MM.1S (cell line): ENCODE measurements around the gene CPT1C.

Experiments
- DNase-seq: peaks from one replicate; pipeline ENCODE4 v3.0.0-alpha.2; 2015
- H2AFZ ChIP-seq: fragments of 300-600 bp; sonication (generic); 2 replicates; pipeline ENCODE4 v1.6.0; 2016; ENCODE audit warnings: antibody characterized with exemption, low read length
- H3F3A ChIP-seq: fragments of 300-600 bp; sonication (generic); 2 replicates; pipeline ENCODE4 v1.6.1; 2016; ENCODE audit warnings: mild to moderate bottlenecking, antibody characterized with exemption, low read length, moderate library complexity, mixed read lengths; ENCODE audit not compliant: insufficient read depth
- H3K27ac ChIP-seq: fragments of 300-600 bp; sonication (generic); 2 replicates; pipeline ENCODE4 v1.5.1; 2016; ENCODE audit warnings: mild to moderate bottlenecking, low read length
- H3K27me3 ChIP-seq: fragments of 300-600 bp; sonication (generic); replicated peaks from 2 replicates; pipeline ENCODE4 v1.6.0; 2016; ENCODE audit warnings: low read length; ENCODE audit not compliant: insufficient read depth
- H3K36me3 ChIP-seq: fragments of 300-600 bp; sonication (generic); replicated peaks from 2 replicates; pipeline ENCODE4 v1.6.1; 2016; ENCODE audit warnings: mild to moderate bottlenecking, low read length, mixed read lengths; ENCODE audit not compliant: insufficient read depth
- H3K4me1 ChIP-seq: fragments of 300-600 bp; sonication (generic); 2 replicates; pipeline ENCODE4 v1.6.1; 2016; ENCODE audit warnings: low read length, mixed read lengths
- H3K4me2 ChIP-seq: fragments of 300-600 bp; sonication (generic); 2 replicates; pipeline ENCODE4 v1.6.0; 2016; ENCODE audit warnings: low read depth, low read length
- H3K4me3 ChIP-seq: fragments of 300-600 bp; sonication (generic); 2 replicates; pipeline ENCODE4 v1.5.1; 2016; ENCODE audit warnings: low read length, mixed read lengths
- H3K79me2 ChIP-seq: fragments of 300-600 bp; sonication (generic); 2 replicates; pipeline ENCODE4 v1.6.1; 2016; ENCODE audit warnings: mixed run types, low read length, mixed read lengths
- H3K9ac ChIP-seq: fragments of 300-600 bp; sonication (generic); 2 replicates; pipeline ENCODE4 v1.6.1; 2016; ENCODE audit warnings: low read length, mixed read lengths
- H3K9me2 ChIP-seq: fragments of 300-600 bp; sonication (generic); replicated peaks from 2 replicates; pipeline ENCODE4 v1.6.1; 2016; ENCODE audit warnings: mild to moderate bottlenecking, low read length, mixed read lengths; ENCODE audit not compliant: insufficient read depth
- H3K9me3 ChIP-seq: fragments of 300-600 bp; sonication (generic); replicated peaks from 2 replicates; pipeline ENCODE4 v1.6.1; 2016; ENCODE audit warnings: mild to moderate bottlenecking, low read length, mixed read lengths; ENCODE audit not compliant: insufficient read depth
- H4K20me1 ChIP-seq: fragments of 300-600 bp; sonication (generic); 2 replicates; pipeline ENCODE4 v1.6.1; 2016; ENCODE audit warnings: mild to moderate bottlenecking, low read length, moderate library complexity, mixed read lengths; ENCODE audit not compliant: insufficient read depth
- EZH2 ChIP-seq: fragments of 300-600 bp; sonication (generic); optimal IDR thresholded peaks from 2 replicates; pipeline ENCODE3; 2017; ENCODE audit warnings: low read depth, mild to moderate bottlenecking, antibody characterized with exemption, low read length, mixed read lengths
- EZH2phosphoT487 ChIP-seq: fragments of 300-600 bp; sonication (generic); IDR thresholded peaks from 2 replicates; pipeline ENCODE4 v1.6.1; 2018; ENCODE audit warnings: antibody characterized with exemption, low read length
- TF ChIP-seq, protein P1 (sequence below): fragments of 300-600 bp; sonication (generic); IDR thresholded peaks from 2 replicates; pipeline ENCODE4 v1.5.1; 2016; ENCODE audit warnings: antibody characterized with exemption, low read length, mixed read lengths

CPT1C gene

DNA sequence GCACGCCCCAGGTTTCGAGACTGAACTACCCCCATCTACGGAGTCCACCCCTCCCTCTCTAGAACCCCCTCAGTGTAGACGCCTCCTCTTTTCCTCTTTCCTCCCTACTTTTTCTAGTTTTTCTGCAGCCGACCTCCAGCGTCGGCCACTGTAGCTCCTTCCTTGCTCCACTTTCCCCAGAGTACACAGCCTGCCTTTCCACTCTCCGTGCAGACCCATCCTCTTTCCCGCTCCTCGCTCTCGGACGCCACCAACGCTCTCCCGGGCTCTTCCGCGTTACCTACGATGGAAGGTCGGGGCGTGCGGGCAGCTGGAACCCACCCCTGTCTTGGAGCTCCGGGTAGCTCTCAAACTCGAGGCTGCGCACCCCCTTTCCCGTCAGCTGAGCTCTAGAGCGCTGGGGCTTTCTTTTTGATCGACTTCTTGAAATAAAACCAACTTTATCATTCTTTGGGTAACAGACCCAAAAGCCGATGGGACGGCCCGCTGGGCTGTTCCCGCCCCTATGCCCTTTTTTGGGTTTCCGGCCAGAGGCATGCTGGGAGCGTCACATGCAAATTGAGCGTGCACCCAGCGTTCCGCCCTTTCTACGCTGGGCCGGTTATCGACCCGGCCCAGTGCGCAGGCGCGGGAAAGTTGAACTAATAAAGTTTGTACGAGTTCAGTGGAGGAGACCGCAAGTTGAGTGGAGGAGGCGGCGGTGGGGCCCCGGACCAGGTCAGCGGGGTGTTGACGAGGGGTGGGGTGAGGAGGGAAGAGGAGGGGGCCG is 25.4 kb upstream of the CPT1C start, which contains the start of the genes BCL2L12 and IRF3:
BCL2L12 (plus strand) TSS at position 583 of the 769 bp plus-strand sequence. CDS start 760 bp downstream, outside the sequence.
IRF3 (minus strand) TSS at position 507 of the 769 bp plus-strand sequence. CDS start 1,019 bp downstream, outside the sequence.
- peak within 1 kb of the TSS; percentile 96 for H2AFZ ChIP-seq
- peaks cover 52% of the 10 kb centered on the region for H3K79me2 ChIP-seq

DNA sequence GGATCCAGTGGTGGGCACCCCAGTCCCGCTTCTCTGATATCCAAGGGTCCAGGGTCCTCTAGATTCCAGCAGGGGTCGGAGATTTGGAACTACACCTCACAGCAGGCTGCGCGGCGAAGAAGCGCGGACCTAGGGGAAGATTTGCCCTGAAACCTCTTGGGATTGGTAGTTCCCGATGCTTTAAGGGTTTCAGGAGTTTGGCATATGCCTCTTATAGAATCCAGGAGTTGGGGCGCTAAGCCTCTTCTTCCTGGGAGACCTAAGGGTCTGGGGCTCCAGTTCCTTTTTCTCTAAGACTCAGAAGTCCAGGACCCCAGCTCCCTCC is 24.8 kb upstream of the CPT1C start:
- Histone ChIP-seq H3K27me3 (no peaks in the 10 kb centered on the region), H3K9me2 (no peaks in the 10 kb centered on the region), H3K4me1 (peaks cover 18% of the 10 kb centered on the region), H3K4me3 (peak overlapping the region; percentile 96), H3K79me2 (peaks cover 52% of the 10 kb centered on the region), H3K9ac (peak overlapping the region; percentile 87), H3K27ac (peak overlapping the region; percentile 89; the same call in 1 of the 2 replicates), H2AFZ (peak overlapping the region; percentile 60), H3K4me2 (peak overlapping the region; percentile 92), H3K36me3 (no peaks in the 10 kb centered on the region), H3K9me3 (no peaks in the 10 kb centered on the region), H4K20me1 (no peaks in the 10 kb centered on the region), H3F3A (peaks cover 30% of the 10 kb centered on the region)
- DNase-seq, result no peak
- TF ChIP-seq EZH2phosphoT487 (no peak), EZH2 (no peak)
- TF ChIP-seq, protein P1, sequence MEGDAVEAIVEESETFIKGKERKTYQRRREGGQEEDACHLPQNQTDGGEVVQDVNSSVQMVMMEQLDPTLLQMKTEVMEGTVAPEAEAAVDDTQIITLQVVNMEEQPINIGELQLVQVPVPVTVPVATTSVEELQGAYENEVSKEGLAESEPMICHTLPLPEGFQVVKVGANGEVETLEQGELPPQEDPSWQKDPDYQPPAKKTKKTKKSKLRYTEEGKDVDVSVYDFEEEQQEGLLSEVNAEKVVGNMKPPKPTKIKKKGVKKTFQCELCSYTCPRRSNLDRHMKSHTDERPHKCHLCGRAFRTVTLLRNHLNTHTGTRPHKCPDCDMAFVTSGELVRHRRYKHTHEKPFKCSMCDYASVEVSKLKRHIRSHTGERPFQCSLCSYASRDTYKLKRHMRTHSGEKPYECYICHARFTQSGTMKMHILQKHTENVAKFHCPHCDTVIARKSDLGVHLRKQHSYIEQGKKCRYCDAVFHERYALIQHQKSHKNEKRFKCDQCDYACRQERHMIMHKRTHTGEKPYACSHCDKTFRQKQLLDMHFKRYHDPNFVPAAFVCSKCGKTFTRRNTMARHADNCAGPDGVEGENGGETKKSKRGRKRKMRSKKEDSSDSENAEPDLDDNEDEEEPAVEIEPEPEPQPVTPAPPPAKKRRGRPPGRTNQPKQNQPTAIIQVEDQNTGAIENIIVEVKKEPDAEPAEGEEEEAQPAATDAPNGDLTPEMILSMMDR, result no peak

More for the DNA sequence above, 25.4 kb upstream of the CPT1C start, which contains the start of the genes BCL2L12 and IRF3:
- peaks cover 30% of the 10 kb centered on the region for H3F3A ChIP-seq
- no peaks in the 10 kb centered on the region for H3K9me2 ChIP-seq
- H3K9ac ChIP-seq, result peak within 1 kb of the TSS; percentile 87
- H3K27ac ChIP-seq, result peak within 1 kb of the TSS; percentile 89
- H4K20me1 ChIP-seq, result no peaks in the 10 kb centered on the region
- H3K9me3 ChIP-seq, result no peaks in the 10 kb centered on the region
- H3K36me3 ChIP-seq, result no peaks in the 10 kb centered on the region
- H3K4me1 ChIP-seq, result peaks cover 18% of the 10 kb centered on the region
- TF ChIP-seq, protein P1, result no peak
- TF ChIP-seq EZH2 (no peak), EZH2phosphoT487 (no peak)
- peak within 1 kb of the TSS; percentile 96 for H3K4me3 ChIP-seq
- no peaks in the 10 kb centered on the region for H3K27me3 ChIP-seq
- peak; percentile 98 for DNase-seq
- peak within 1 kb of the TSS; percentile 92 for H3K4me2 ChIP-seq

DNA sequence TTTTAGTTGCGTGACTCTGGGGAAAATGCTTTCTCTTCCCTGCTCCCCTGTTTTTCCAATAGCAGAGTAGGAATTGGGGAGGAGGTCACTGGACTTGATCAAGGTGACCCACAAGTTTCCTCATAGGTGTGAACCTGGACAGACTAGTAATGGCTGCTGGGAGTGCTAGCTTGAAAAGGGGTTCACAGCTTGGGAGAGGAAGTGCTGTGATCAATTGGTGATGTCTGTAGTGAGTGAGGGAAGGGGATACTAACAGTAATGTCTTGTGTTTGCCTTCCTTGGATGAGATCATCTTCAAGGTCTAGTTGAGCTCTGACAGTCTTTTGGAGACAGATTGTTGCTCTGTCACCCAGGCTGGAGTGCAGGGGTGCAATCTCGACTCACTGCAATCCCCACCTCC is 23.4 kb upstream of the CPT1C start:
- peaks cover 44% of the 10 kb centered on the region for H3K79me2 ChIP-seq
- peaks cover 26% of the 10 kb centered on the region for H3K4me1 ChIP-seq

More for the DNA sequence above, 23.4 kb upstream of the CPT1C start:
- Histone ChIP-seq H4K20me1 (no peaks in the 10 kb centered on the region), H3K36me3 (no peaks in the 10 kb centered on the region), H3K27ac (no peak overlapping the region), H3K4me2 (peak overlapping the region; percentile 92; the same call in 1 of the 2 replicates), H3K9ac (no peak overlapping the region), H3F3A (peaks cover 37% of the 10 kb centered on the region), H3K4me3 (no peak overlapping the region), H3K9me3 (no peaks in the 10 kb centered on the region), H3K27me3 (no peaks in the 10 kb centered on the region), H3K9me2 (no peaks in the 10 kb centered on the region), H2AFZ (no peak overlapping the region)
- TF ChIP-seq, protein P1, result no peak
- TF ChIP-seq EZH2 (no peak), EZH2phosphoT487 (no peak)
- no peak for DNase-seq
